Measurements from ENCODE around the gene ARID1A.

GRCh38 chr1:26750428-26750827, 54.6 kb downstream of the ARID1A start:
- TF ChIP-seq CTCF (optimal IDR thresholded peaks at IDR 0.05 in 1 of 3, IDR thresholded peaks at IDR 0.05 in 1 of 3, conservative IDR thresholded peaks at IDR 0.05 in 1 of 3; ENCODE audit: extremely low read depth in 1 of 3, insufficient read depth in 2 of 3, low read length in 3 of 3) (peak in 1 of 3 experiments; percentile 3), EZH2 (IDR thresholded peaks at IDR 0.05; ENCODE audit: low read length) (no peak)

All from keratinocyte (primary cell).